ENCODE data around the gene SERP2. TPM values are rescaled to one million over a fixed set of nuclear protein-coding genes. Genes with fewer than 3 reads are reported as not detected.

Gene SERP2
- total and polyA plus RNA-seq, 2 of the 8 experiments (the other 6 are each of a cell fraction or from before 2014, with no cell fraction given): 2.0 to 2.3 TPM

- no peaks in the 10 kb centered on the region for H4K20me1 ChIP-seq (replicated peaks in 1 of 2; ENCODE audit: control insufficient read depth in 1 of 2, insufficient read depth in 2 of 2, low read length in 2 of 2)
- no peaks in the 10 kb centered on the region for H3K79me2 ChIP-seq (ENCODE audit: control insufficient read depth in 1 of 2, insufficient read depth in 2 of 2, low read length in 2 of 2)
- H3K23me2 ChIP-seq (ENCODE audit: low read depth, low read length): no peaks in the 10 kb centered on the region
- no peak overlapping the region for H3K27ac ChIP-seq (ENCODE audit: low read depth, low read length)
- H2AK5ac ChIP-seq (ENCODE audit: low read depth, low read length): no peak overlapping the region
- H3K4me2 ChIP-seq (ENCODE audit: insufficient read depth in 1 of 2, low read depth in 2 of 2, low read length in 2 of 2): no peak overlapping the region
- no peak overlapping the region for H3K56ac ChIP-seq (replicated peaks; ENCODE audit: insufficient read length, low read depth, low read length)
- H4K91ac ChIP-seq (replicated peaks; ENCODE audit: insufficient read length, low read length): no peak overlapping the region
- POLR2A ChIA-PET (ENCODE audit: partially characterized antibody): interaction anchor here (0.9 to 1.5 kb wide), 4 partner anchors 12 to 41 kb away, joined by 3 to 4 read pairs (median 3); no protein-coding TSS in a partner anchor
- H3K9me3 ChIP-seq (ENCODE audit: insufficient read depth in 2 of 2, low read depth in 1 of 2, low read length in 1 of 2): no peaks in the 10 kb centered on the region
- H3K9ac ChIP-seq (replicated peaks in 1 of 4; ENCODE audit: extremely low read depth in 1 of 4, low read depth in 3 of 4, low read length in 3 of 4): no peak overlapping the region
- H3K23ac ChIP-seq (ENCODE audit: insufficient read length): no peak overlapping the region
- FAIRE-seq: no peak
- H3K4me1 ChIP-seq (replicated peaks in 1 of 4; ENCODE audit: control insufficient read depth in 3 of 4, insufficient read depth in 4 of 4, low read length in 3 of 4): peaks cover 0 to 4% (median 0%) of the 10 kb centered on the region in 4 experiments; a peak in 2 of 7 replicates
- no peaks in the 10 kb centered on the region for H3K36me3 ChIP-seq (ENCODE audit: control insufficient read depth in 2 of 4, insufficient read depth in 4 of 4, low read length in 3 of 4)
- CTCF ChIA-PET (ENCODE audit: partially characterized antibody): interaction anchor here (1.2 kb wide), 1 partner anchor 151 kb away, joined by 3 read pairs; no protein-coding TSS in a partner anchor
- H3K14ac ChIP-seq (ENCODE audit: insufficient read length): no peak overlapping the region
- H3K27me3 ChIP-seq (replicated peaks in 1 of 4; ENCODE audit: control insufficient read depth in 3 of 4, extremely low read depth in 1 of 4, insufficient read depth in 3 of 4, low read length in 3 of 4): no peaks in the 10 kb centered on the region
- no peak overlapping the region for H4K8ac ChIP-seq (ENCODE audit: extremely low read depth, insufficient read depth, low read length)
- H3K79me1 ChIP-seq (ENCODE audit: low read depth, low read length): no peaks in the 10 kb centered on the region
- H3K18ac ChIP-seq (ENCODE audit: extremely low read depth, low read length): no peak overlapping the region
- H2AFZ ChIP-seq (ENCODE audit: low read length): no peak overlapping the region
- no peak overlapping the region for H3K4ac ChIP-seq (replicated peaks; ENCODE audit: insufficient read length, low read depth, low read length)
- DNase-seq (ENCODE audit: low read depth in 1 of 2, low spot score in 2 of 2): no peak
- no peak for TF ChIP-seq ATF3 (IDR thresholded peaks at IDR 0.05; ENCODE audit: insufficient read depth, low read depth, low read length)
- no peak for TF ChIP-seq SP2 (IDR thresholded peaks at IDR 0.05; ENCODE audit: low read length)
- TF ChIP-seq NRF1 (IDR thresholded peaks at IDR 0.05; ENCODE audit: low read depth, low read length): no peak
- no peak for TF ChIP-seq CBX8 (IDR thresholded peaks at IDR 0.05; ENCODE audit: borderline replicate concordance, low read depth, low read length)
- no peak for TF ChIP-seq HDAC6 (IDR thresholded peaks at IDR 0.05; ENCODE audit: low read depth, low read length)
- no peak for TF ChIP-seq KDM4A (IDR thresholded peaks at IDR 0.05; ENCODE audit: low read depth, low read length, severe bottlenecking)
- TF ChIP-seq USF2 (IDR thresholded peaks at IDR 0.05; ENCODE audit: low read length): no peak
- TF ChIP-seq RXRA (IDR thresholded peaks at IDR 0.05; ENCODE audit: insufficient read depth, low read depth, low read length): no peak
- TF ChIP-seq MAFK (IDR thresholded peaks at IDR 0.05; ENCODE audit: low read depth, low read length): no peak
- no peak for TF ChIP-seq KDM5A (IDR thresholded peaks at IDR 0.05; ENCODE audit: low read length)
- TF ChIP-seq CHD1 (IDR thresholded peaks at IDR 0.05; ENCODE audit: low read depth, low read length): no peak
- H2BK120ac ChIP-seq (replicated peaks; ENCODE audit: low read depth, low read length): no peak overlapping the region
- H4K5ac ChIP-seq (ENCODE audit: insufficient read length, low read depth, low read length): no peak overlapping the region
- no peak overlapping the region for H2BK20ac ChIP-seq (ENCODE audit: low read length)
- H2BK15ac ChIP-seq (ENCODE audit: low read length): no peak overlapping the region
- no peak overlapping the region for H2BK5ac ChIP-seq (ENCODE audit: low read depth, low read length)
- no peak overlapping the region for H2BK12ac ChIP-seq (ENCODE audit: low read depth, low read length)
- no peak overlapping the region for H3K4me3 ChIP-seq (ENCODE audit: extremely low read depth in 1 of 4, insufficient read depth in 2 of 4, low read depth in 3 of 4, low read length in 4 of 4)
Observed at GRCh38 chr13:44394658-44395057, 21.0 kb downstream of the SERP2 start.
